GM18867 (cell line): ENCODE measurements around the gene NOD2.

Experiments
- ATAC-seq: cut with Tn5 transposase; IDR thresholded peaks from one replicate; pipeline ENCODE4 v1.9.1; 2021; ENCODE audit warnings: mild to moderate bottlenecking, moderate library complexity; ENCODE audit not compliant: unreplicated experiment

The NOD2 gene

DNA sequence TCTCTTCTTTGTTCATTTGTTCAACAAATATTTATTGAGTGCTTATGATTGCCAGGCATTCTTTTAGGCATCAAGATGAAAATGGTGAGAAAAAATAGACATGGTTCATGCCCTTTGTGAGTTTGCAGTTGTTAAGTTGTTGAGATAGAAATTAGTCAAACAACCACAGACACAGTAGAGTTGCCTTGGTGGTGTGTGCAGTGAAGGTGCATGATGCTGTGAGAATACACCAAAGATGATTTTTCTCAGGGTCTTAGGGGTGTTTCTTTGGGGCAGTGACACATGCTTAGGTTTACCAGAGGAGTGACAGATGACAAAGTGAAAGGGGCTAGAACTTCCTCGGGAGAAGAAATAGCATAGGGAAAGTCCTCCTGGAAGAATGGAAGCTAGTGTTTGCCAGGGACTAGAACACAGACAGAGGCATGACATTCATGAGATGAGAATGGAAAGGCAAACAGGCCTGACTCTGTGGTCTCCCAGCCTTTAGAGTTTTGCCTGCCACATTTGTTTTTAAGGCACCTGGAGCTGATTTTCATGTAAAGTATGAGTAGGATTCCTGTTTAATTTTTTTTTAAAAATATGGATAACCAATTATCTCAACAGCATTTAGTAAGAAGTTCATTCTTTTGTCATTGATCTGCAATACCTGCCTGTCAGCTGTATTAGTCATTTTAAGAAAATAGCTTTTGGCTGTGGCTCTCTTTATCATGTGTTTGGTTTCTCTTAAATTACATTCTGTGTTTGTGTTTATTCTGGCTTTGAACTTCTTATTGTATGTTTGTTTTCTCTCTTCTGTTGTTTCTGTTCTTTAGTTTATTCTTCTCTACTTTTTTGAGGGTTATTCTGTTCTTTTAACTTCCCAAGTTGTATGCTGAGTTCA is 85.1 kb downstream of the NOD2 start:
- no peak for ATAC-seq

DNA sequence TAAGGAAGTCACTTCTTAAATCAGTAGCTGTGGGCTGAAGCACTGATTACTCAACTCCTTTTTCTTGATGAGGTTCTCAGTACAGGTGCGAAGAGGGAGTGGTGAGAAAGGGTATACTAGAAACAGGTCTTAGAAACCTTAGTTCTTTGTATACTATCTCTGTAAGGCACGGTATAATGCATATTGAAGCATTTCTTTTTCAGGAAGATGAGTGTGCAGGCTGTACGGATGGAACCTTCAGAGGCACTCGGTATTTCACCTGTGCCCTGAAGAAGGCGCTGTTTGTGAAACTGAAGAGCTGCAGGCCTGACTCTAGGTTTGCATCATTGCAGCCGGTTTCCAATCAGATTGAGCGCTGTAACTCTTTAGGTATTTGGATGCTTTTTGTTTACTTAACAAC is 87.6 kb downstream of the NOD2 start:
- ATAC-seq = no peak

DNA sequence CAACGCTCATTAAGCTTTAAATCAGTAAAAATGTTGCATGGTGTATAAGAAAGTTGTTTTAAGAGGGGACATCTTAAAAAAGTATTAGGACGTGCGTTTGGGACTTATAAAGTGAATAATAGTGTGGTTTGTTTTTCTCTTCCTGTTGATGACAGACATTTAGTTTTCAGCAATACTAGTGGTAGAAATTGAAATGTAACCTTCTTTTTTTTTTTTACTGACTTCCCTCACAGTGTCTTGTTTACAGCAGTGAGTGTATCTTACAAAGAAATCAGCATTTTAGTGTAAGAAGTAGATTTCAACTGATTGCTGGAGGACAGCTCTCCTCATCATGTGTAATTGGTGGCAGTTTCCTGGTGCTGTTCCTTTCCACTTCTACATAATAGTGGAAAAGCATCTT is 88.1 kb downstream of the NOD2 start:
- no peak for ATAC-seq
